Ishikawa (cell line): ENCODE data around the gene PRKCH.

Experiments
- EGR1 ChIP-seq: IDR thresholded peaks from 2 replicates; pipeline ENCODE4 v1.6.1; 2012
- EP300 ChIP-seq: IDR thresholded peaks from 2 replicates; pipeline ENCODE4 v1.6.1; 2012; ENCODE audit warnings: borderline replicate concordance
- FOXM1 ChIP-seq: IDR thresholded peaks from 2 replicates; pipeline ENCODE4 v1.6.1; 2012; ENCODE audit warnings: low read depth, borderline replicate concordance
- MAX ChIP-seq: IDR thresholded peaks from 2 replicates; pipeline ENCODE4 v1.6.1; 2012
- RAD21 ChIP-seq: IDR thresholded peaks from 2 replicates; pipeline ENCODE4 v1.6.1; 2012; ENCODE audit warnings: low read depth
- TAF1 ChIP-seq: IDR thresholded peaks from 2 replicates; pipeline ENCODE4 v1.6.1; 2012; ENCODE audit warnings: low read depth, mild to moderate bottlenecking
- TCF12 ChIP-seq: IDR thresholded peaks from 2 replicates; pipeline ENCODE4 v1.6.1; 2012; ENCODE audit warnings: low read depth
- TEAD4 ChIP-seq: IDR thresholded peaks from 2 replicates; pipeline ENCODE4 v1.6.1; 2012
- USF1 ChIP-seq: IDR thresholded peaks from 2 replicates; pipeline ENCODE4 v1.6.1; 2012
- YY1 ChIP-seq: IDR thresholded peaks from 2 replicates; pipeline ENCODE4 v1.6.1; 2012; ENCODE audit warnings: low read depth
- ZBTB7A ChIP-seq: IDR thresholded peaks from 2 replicates; pipeline ENCODE4 v1.6.1; 2012; ENCODE audit warnings: low read depth

- no peak for TF ChIP-seq TAF1
- TF ChIP-seq YY1, result no peak
- TF ChIP-seq ZBTB7A, result no peak
- no peak for TF ChIP-seq EP300
- no peak for TF ChIP-seq MAX
- no peak for TF ChIP-seq TCF12
- no peak for TF ChIP-seq USF1
- no peak for TF ChIP-seq TEAD4
- TF ChIP-seq EGR1, result no peak
- TF ChIP-seq FOXM1, result no peak
- TF ChIP-seq RAD21, result no peak
Measured at GRCh38 chr14:61540931-61541330, 219.6 kb downstream of the PRKCH start.
